Spleen (tissue), 7 donors: ENCODE data around the gene PTPRO.

Experiments
- POLR2A ChIP-seq, 3 donors: fragments of 450-650 bp; IDR thresholded peaks; one replicate each; pipeline ENCODE4 v1.5.1; 2017; ENCODE audit warnings: antibody characterized with exemption in 3 of 3, mild to moderate bottlenecking in 1 of 3
- POLR2AphosphoS5 ChIP-seq, 3 donors: sonication (generic); formaldehyde crosslinking; IDR thresholded peaks; one replicate each; pipeline ENCODE4 v1.5.1; 2017; ENCODE audit warnings: antibody characterized with exemption in 3 of 3
- TF ChIP-seq, protein P1 (sequence below), 11 experiments: fragments of 200-600 bp in 7 of 11; fragments of 450-650 bp in 4 of 11; sonication (generic) in 4 of 11; IDR thresholded peaks in 8 of 11; conservative IDR thresholded peaks in 3 of 11; 1 replicate in 7 of 11; 2 replicates in 4 of 11; pipeline versions ENCODE4 v1.4.0 to v1.8.0; 2016 to 2021; ENCODE audit warnings: antibody characterized with exemption in 11 of 11, inconsistent platforms in 4 of 11, mild to moderate bottlenecking in 1 of 11
- donor health status: DM: no; HTN: no; CAD: no; lungs with moderate emphysema.
- donor health status: DM: no; HTN: no; CAD: no.
- donor health status: DM: no; HTN: no; CAD: no.

DNA sequence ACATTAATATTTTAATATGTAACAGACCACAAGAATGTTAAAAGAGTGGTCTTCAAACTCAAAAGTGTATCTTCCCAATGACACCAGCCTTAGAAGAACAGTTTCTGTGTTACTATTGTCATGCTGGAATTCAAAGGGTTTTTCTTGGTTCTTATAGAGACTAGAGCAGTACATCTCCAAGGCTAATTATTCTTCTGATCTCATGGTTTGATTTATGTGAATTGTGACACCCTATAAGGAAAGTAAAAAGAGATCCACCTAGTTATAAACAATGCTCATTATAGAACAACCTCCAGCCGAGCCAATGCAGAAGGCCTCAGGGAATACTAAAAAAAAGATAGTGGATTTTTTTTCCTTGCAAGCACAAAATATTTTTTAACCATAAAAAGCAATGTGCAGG is 65.5 kb downstream of the PTPRO start:
- no peak for TF ChIP-seq POLR2A (IDR thresholded peaks at IDR 0.05)
- no peak for TF ChIP-seq POLR2AphosphoS5 (IDR thresholded peaks at IDR 0.05)
- TF ChIP-seq, protein P1, sequence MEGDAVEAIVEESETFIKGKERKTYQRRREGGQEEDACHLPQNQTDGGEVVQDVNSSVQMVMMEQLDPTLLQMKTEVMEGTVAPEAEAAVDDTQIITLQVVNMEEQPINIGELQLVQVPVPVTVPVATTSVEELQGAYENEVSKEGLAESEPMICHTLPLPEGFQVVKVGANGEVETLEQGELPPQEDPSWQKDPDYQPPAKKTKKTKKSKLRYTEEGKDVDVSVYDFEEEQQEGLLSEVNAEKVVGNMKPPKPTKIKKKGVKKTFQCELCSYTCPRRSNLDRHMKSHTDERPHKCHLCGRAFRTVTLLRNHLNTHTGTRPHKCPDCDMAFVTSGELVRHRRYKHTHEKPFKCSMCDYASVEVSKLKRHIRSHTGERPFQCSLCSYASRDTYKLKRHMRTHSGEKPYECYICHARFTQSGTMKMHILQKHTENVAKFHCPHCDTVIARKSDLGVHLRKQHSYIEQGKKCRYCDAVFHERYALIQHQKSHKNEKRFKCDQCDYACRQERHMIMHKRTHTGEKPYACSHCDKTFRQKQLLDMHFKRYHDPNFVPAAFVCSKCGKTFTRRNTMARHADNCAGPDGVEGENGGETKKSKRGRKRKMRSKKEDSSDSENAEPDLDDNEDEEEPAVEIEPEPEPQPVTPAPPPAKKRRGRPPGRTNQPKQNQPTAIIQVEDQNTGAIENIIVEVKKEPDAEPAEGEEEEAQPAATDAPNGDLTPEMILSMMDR (IDR thresholded peaks at IDR 0.05 in 8 of 11, conservative IDR thresholded peaks at IDR 0.05 in 3 of 11): no peak
